Stimulated activated CD4-positive, alpha-beta T cell treated with anti-CD3 and anti-CD28 coated beads, Interleukin-4, amount 100 ng/mL, for 24 hours (primary cell): ENCODE data around the gene PARD3.
"Not testable (repeated sequence)": the region's sequence is repeated elsewhere in the genome, so short reads cannot be mapped to it uniquely, and the experiment has no call there.

ENCODE experiments used
- DNase-seq: peaks from one replicate; pipeline ENCODE4 v3.0.0-alpha.2; 2020

The PARD3 gene

DNA sequence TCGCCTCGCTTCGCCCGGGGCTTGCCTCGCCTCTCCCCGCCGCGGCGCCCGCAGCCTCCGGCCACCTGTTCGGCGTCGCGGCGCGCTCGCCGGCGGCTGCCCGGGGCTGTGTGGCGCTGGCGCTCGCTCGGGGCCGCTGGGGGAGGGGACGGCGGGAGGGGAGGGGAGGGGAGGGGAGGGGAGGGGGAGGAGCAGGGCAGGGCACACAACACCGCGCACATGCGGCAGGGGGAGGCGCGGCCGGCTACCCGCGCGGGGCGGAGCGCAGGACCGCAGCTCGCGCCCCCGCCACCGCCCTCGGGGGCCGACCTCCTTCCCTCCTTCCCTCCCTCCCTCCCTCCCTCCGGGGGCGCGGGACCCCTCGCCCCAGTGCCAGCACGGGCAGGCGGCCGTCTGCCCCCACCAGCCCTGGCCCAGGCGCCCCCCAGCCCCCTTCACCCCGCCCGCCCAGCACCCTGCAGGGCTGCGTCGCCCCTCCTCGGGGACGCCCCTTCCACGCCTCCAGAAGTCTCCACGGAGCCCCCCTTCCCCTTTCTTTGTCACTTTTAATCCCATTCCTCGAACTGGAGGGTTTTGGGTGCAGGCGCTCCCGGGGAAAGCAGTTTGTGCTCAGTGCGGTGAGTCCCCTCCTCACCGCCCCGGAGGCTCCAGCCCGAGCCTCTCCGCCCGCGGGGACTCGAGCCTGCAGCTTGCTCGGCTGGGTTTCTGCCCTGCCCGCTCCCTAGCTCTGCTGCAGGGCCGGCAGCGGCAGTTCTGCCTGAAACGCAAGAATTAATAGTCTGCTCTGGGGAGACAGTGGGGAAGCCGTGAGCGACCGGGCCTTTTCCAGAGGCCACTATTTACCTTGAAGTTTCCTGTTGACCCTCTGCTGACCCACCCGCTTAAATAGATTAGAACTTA lies at the start of gene PARD3:
PARD3 (minus strand) TSS at position 112 of the 900 bp plus-strand sequence. CDS start 301 bp downstream, outside the sequence.
- DNase-seq = no peak

DNA sequence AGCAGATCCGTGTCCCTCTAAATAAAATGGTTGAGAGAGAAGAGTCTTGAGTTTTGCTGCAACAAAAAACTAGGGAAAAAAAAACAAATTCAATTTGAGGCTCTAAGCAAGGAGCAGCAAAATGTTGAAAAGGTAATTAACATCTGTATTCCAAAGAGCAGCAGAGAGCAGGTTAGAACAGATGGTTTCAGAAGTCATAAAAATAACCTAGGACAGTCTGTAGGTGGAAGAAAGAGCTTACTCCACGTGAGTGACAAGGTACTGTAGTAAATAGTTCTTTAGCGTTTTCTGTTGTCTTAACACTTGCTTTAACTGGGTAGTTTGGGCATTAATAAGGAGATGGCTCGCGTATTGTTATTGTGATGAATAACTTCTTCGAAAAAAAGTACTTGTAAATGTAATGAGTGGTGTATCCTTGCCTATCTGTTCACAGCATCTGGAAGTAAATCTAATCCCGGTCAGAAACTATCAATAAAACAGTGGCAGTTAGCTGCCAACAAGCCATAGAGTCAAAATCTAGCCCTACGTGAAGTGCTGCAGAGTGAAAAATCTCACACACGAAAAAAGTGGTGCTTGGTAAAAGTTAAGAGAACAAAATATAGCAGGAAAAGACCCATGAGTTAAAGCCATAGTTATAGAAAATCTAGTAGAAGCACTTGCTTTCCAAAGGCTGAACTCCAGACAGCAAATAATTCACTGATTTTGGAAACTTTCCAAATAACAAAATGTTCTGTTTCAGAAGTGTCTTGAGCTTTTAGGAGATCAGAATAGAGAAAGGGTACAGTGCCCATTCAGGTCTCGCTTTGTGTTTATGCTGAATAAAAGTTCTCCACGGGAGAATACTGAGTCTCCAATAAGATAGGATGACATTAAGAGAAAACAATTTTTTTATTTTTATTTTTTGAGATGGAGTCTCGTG lies 49.3 kb upstream of the PARD3 start:
- DNase-seq = no peak

DNA sequence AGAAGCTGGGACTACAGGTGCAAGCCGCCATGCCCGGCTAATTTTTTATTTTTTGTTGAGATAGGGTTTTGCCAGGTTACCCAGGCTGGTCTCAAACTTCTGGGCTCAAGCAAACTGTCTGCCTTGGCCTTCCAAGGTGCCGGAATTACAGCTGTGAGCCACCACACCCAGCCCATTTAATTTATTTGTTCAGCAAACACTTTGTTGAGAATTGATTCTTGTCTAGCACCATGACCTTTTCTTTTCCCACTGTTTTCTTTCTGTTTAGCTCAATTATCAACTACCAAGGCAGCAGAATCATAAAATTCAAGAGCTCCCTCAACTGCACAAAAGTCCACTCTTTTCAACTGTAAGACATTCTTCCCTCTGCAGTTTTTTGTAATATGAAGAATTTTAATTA lies 47.8 kb upstream of the PARD3 start:
- DNase-seq = no peak

DNA sequence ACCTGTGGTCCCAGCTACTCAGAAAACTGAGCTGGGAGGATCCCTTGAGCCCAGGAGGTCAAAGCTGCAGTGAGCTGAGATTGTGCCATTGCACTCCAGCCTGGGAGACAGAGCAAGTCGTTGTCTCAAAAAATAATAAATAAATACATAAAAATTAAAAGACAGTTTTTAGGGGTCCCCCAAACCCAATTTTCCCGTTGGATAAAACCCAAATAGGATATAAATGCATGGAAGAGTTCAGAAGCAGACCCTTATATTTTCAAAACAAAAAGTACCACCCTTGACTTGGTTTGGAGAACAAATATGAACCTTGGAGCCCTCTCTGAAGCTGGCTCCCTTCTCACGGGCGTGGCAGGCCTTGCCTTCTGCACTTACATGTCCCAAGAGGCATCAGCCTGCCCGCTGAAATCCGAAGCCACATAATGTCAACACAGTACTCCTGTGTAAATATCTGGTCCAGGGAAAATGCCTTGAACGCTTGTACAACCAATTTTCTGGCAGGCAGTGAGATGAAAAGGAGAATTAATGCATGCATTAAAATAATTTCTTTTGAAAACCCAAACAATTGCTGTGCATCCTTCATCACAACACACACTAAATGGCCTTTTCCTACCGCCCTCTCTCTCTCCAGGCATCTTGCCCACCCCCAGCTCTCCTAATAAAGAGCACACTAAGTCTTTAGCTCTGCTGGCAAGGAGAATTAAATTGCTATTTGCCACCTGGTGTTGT lies 46.4 kb upstream of the PARD3 start:
- DNase-seq = no peak

DNA sequence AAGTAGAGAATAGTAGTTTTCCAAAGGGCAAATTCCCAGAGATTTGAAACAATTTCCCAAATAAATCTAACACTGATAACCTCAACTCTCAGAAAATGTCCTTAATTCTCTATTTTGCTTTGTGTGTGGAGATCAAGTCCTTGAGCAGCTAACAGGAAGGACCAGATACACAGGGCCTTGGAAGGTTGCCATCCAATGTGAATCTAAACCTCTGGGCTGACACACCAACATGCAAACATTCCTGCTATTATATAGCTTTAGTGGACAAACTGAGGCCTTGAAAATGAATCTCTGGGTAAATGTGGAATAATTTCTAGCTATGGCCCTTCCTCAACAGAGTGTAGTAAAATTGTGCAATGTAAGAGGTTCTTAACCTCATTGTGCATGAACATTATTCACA lies 44.1 kb upstream of the PARD3 start:
- DNase-seq = no peak

DNA sequence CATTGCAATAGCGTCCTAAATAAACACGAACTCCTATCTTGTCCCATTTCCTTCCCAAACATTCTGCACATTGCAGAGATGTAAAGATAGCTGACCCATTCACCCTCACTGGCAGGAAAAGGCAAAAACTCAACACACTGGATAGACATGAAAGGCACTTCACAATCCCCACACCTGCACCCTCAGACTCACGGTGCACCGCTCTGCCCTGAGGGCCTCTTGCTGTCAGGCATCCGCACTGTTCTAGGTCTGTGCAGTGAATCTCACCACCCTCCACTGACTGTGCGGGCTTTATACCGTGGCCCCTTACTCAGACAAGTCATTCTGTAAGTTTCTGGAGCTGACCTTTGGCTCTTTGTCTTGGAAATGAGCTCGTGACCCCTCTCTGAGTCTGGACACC lies 42.9 kb upstream of the PARD3 start:
- no peak for DNase-seq

DNA sequence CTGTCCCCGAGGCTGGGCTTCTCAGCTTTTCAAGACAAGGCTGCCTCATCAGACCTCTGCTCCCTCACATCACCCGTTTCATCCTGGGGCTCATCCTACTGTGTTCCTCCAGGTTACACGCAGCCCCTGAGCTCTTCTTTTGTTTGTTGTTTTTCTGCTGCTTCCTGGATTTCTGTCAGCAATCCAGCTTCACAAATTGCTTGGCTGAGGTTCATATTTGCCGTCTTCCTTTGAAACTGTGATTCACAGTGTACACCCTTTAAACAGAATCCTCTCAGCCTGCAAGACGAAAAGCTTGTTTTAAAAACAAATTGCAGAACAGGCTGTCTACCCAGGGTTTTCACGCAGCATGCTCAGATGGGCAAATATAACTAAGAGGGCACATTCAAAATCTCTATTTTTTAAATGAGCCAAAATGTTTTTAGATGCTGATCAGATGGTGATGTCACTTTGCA lies 39.1 kb upstream of the PARD3 start:
- DNase-seq = no peak

DNA sequence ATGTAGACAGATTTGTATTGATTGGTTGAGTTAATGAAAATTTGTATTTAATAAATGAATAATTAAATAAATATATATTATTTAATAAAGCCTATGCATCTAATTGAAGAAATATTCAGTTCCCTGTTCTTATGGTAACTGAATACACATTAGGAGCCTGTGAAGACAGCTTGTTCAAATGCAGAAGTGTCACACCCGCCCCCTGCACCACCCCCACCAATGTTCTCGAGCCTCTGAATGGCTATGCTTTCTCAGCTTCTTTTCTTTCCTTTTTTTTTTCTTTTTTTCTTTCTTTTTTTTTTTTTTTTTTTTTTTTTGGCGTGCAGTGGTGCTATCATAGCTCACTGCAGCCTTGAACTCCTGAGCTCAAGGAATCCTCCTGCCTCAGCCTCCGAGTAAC lies 38.3 kb upstream of the PARD3 start:
- no peak for DNase-seq

DNA sequence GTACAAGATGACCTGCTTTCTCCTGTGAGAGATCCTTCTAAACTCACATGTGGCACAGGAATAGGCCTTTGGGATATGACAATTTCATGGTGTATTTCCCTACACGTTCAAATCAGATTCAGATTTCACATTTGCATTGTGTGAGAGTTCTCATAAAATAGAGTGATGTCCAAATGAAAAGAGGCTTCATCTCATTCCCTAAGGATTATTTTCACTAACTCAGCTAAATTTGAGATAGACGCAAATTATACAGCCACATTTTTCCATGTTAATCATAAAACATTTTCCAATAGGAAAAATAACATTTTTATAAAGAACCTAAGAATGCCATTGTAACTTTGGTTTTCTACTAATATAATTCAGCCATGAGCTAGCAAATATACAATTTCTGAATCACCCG lies 35.5 kb upstream of the PARD3 start:
- no peak for DNase-seq

DNA sequence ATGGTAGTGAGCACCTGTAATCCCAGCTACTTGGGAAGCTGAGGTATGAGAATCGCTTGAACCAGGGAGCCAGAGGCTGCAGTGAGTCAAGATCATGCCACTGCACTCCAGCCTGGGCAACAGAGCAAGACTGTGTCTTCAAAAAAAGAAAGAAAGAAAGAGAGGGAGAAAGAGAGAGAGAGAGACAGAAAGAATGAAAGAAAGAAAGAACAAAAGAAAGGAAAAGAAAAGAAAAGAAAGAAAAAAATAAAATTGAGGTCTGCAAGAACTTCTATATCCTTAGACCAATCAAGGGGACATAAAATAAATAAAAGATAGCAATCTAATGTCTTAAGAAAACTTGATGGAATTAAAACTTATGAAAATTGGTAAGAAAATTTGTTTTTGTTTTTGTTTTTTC lies 34.9 kb upstream of the PARD3 start:
- DNase-seq = no peak

DNA sequence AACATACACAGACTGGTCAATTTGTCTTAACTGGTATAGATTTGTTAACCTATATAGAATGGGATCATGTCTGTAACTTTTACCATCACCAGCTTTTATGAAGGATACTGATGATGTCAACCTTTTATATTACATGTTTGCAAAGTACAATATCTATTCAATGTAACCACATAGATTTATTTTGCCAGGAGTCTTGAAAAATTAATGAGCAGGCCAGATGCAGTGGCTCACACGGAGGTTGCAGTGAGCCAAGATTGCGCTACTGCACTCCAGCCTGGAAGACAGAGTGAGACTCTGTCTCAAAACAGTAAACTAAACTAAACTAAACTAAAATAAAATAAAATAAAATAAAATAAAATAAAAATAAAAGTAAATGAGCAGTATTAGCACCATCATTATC lies 30.0 kb upstream of the PARD3 start:
- DNase-seq = no peak

DNA sequence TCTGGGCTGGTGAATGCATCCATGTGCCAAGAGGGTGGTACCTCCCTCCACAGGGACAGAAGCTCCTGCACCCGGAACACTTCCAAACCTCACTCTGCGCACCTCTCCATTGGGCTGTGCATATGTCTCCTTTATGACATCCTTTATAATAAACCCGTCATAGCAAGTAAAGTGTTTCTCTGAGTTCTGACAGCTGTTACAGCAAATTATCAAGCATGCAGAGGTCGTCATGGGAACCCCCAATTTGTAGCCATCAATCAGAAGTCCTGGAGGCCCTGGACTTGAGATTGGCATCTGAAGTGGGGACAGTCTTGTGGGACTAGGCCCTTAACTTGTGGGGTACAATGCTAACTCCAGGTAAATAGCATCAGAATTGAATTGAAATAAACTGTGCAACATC lies 29.4 kb upstream of the PARD3 start:
- DNase-seq = no peak

DNA sequence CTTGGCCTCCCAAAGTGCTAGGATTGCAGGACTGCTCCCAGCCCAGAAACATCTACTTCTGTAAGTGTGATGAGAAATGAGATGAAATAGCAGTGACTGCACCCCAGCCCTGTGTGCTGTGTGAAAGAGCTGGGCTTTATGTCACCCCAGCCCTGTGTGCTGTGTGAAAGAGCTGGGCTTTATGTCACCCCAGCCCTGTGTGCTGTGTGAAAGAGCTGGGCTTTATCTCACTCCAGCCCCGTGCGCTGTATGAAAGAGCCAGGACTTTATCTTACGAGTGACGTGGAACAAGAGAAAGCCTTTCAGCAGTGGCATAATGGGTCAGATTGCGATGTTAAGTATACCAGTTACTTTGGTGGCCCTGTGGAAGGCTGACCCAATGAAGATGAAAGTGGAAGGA lies 28.4 kb upstream of the PARD3 start:
- DNase-seq = not testable (repeated sequence)

DNA sequence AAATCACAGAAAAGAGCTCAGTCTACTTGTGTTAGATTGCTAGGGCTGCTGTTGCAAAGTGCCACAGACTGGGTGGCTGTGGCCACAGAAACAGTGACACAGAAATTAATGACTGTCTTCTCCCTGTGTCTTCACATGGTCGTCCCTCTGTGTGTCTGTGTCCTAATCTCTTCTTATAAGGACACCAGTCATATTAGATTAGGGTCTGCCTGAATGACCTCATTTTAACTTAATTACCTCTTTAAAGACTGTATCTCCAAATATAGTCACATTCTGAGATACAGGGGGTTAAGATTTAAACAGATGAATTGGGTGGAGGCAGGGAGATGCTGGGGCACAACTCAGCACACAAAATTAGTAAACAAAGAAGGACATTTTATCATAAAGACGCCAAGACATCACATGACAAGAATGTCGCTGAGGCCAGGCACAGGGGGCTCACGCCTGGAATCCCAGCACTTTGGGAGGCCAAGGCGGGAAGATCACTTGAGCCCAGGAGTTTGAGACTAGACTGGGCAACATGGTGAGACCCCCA lies 23.3 kb upstream of the PARD3 start:
- no peak for DNase-seq

DNA sequence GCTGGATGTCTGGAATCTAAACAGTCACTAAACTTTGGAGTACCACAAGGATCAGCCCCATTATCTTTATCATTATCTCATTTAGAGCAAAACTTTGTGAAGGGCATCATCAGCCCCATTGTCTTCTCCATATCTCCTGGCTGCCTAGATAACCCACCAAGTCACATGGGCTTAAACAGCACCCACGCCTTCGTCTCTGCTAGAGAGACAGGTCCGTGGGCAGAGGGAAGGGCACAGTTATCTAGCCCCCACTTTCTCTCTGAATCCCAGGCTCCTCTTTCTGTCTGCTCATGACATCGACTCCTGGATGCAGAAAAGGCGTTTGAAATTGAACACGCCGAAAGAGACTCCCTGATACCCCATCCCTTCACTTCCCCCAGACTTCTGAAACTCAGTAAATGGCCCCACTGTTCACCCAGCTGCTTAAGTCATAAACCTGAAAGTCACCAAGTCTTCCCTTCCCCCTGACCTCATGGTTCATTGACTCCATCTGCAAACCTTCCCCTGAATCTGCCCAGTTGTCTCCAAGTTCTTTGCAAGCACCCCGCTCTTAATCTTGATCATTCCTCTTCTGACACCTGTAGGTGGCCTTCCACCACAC lies 20.9 kb upstream of the PARD3 start:
- no peak for DNase-seq

DNA sequence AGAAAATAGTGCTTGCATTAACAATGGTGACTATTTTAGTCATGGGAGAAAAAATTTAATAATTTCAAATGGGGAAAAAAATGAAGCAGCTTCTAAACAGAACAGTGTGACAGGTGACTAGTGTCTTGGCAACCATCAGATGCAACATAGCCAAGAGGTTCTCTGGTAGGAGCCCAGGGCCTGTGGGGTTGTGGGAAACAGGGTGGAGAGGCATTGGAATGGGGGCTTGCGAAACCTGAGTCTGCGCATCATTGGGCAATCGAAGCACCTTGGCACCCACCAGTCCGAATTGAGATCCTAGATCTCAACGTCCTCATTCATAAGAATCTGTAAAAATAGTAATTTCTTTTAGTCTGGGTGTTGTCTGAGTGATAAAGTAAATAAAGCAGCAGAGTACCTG lies 19.2 kb upstream of the PARD3 start:
- DNase-seq = no peak

DNA sequence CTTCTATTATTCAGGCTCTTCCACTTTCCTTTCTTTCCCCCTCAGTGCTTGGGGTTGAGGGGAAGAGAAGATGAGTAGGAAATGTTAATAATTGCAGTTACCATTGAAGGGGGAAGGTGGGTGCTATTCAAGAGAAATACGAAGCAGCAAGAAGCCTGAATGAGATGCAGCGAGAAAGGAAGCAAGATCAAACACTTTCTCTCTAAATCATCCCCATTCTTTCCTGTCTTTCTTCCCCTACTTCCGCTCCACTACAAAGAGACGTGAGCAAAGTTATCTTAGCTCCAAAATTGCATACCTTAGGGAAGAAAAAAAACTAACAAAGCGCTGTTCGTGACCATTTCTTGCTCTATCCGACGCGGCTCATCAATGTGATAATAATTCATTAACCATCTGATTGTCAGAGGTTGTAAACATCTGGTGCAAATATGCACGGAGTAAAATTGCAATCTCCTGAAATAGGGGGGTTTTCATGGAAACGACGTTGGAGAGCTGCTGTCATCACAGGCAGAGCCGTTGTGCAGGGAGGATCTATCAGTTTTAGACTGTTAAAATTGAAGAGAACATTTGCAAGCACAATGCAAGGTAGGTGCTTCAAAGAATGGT lies 15.2 kb upstream of the PARD3 start:
- DNase-seq = no peak

DNA sequence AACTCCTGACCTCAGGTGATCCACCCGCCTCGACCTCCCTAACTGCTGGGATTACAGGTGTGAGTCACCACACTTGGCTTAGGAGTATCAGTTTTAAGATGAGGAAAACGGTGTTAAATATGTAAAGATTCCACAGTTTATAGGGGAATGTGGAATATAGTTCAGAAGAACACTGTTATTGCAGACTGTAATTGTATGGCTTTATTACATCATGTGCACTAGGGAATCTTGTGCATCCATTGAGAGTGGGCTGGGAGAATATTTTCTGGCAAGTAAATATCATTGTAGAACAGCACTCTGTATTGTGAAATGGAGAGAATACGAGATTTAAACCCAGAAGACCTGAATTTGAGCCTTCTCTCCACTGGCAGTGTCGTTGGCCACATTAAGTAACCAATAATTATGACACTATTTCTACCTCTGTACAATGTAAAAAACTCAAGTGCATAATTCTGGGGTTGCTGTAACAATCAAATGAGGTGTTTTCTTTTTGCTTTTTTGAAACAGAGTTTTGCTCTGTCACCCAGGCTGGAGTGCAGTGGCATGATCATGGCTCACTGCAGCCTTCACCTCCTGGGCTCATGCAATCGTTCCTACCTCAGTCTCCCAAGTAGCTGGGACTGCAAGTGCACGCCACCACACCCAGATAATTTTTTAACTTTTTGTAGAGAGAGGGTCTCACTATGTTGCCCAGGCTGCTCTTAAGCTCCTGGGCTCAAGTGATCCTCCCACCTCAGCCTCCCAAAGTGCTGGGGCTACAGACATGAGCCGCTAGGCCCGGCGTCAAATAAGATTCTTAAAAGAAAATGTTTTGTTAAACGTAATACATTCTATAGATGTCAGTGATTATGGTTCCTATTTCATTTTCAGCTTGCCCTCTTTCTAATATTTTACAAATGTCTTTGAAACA lies 12.0 kb upstream of the PARD3 start:
- no peak for DNase-seq

DNA sequence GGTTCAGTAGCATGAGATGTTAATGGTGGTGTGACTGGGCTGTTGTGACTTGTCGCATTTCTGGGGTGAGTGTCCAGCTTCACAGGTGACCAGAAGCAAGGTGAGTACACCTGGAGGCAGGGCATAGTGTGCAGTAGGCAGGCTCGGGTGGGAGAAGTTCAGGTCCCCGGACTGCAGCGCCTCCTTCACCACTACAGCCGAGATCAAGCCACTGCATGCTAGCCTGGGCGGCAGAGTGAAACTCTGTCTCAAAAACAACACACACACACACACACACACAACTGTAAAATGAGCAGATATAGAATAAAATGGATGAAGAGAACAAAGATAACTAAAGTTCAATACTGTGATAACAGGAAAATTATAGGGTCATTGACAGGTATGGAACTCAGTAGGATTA lies 11.1 kb upstream of the PARD3 start:
- DNase-seq = no peak

DNA sequence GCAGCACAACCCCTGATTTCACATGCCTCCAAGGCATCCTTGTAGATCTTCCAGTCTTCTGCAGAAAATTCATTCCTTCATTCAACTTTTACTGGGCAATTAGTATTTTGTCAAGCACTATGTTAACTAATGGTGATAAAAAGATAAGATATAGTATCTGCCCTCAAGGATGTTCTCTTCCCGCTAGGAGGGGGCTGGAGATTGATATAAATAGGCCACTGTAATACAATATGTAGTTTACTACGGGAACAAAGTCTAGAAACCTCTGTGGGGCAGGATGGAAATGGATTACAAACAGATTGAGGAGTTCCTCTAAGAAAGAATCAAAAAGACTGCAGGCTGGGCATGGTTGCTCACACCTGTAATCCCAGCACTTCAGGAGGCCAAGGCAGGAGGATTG lies 10.3 kb upstream of the PARD3 start:
- no peak for DNase-seq

DNA sequence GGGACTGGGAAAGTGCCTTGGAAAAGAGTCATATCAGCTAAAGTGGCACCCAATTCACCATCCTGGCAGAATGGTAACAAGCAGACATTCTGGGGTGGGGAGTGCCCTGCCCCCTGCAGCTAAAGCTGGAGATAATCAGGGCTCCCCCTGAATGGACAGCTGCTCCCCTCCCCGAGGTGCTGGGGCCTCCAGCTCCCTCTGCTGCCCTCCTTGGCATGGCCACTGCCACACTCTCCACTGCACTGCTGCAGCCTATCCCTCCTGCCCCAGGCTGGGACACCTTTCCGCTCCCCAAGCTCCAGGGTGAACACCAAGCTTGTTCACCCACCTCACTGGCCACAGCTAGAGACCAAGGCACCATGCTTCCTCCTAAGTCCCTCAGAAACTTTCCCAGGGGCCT lies 9.8 kb upstream of the PARD3 start:
- DNase-seq = no peak
